BE2C (cell line): ENCODE measurements around the gene CREG1.

ENCODE experiments used
- DNase-seq: peaks from one replicate; pipeline ENCODE4 v3.0.0-alpha.2; 2020
- H3K27me3 ChIP-seq: fragments of 250-450 bp; sonication (Bioruptor Pico); 2 replicates; pipeline ENCODE4 v1.5.1; 2020; ENCODE audit warnings: mild to moderate bottlenecking
- H3K36me3 ChIP-seq: fragments of 250-450 bp; sonication (Bioruptor Pico); 2 replicates; pipeline ENCODE4 v1.5.1; 2020; ENCODE audit warnings: mild to moderate bottlenecking
- H3K4me1 ChIP-seq: fragments of 250-450 bp; sonication (Bioruptor Pico); 2 replicates; pipeline ENCODE4 v1.5.1; 2020
- H3K4me3 ChIP-seq: 2 replicates; pipeline ENCODE4 v1.5.1; 2011; ENCODE audit warnings: low read depth, low read length
- H3K9me3 ChIP-seq: fragments of 250-450 bp; sonication (Bioruptor Pico); 2 replicates; pipeline ENCODE4 v1.5.1; 2020
- CTCF ChIP-seq: IDR thresholded peaks from 2 replicates; pipeline ENCODE4 v1.5.1; 2012; ENCODE audit warnings: mild to moderate bottlenecking, low read depth, low read length

Gene CREG1

GRCh38 chr1:167518331-167518700, 35.2 kb downstream of the CREG1 start, which contains the start of gene CD247:
TSS of gene CD247 (minus strand) at chr1:167518529. CDS start at chr1:167518465, 64 bp downstream.
- DNase-seq = no peak
- H3K9me3 ChIP-seq = no peaks in the 10 kb centered on the region
- no peaks in the 10 kb centered on the region for H3K4me1 ChIP-seq
- H3K27me3 ChIP-seq = no peaks in the 10 kb centered on the region
- H3K4me3 ChIP-seq = no peak within 1 kb of the TSS
- no peaks in the 10 kb centered on the region for H3K36me3 ChIP-seq
- TF ChIP-seq CTCF = no peak

DNA sequence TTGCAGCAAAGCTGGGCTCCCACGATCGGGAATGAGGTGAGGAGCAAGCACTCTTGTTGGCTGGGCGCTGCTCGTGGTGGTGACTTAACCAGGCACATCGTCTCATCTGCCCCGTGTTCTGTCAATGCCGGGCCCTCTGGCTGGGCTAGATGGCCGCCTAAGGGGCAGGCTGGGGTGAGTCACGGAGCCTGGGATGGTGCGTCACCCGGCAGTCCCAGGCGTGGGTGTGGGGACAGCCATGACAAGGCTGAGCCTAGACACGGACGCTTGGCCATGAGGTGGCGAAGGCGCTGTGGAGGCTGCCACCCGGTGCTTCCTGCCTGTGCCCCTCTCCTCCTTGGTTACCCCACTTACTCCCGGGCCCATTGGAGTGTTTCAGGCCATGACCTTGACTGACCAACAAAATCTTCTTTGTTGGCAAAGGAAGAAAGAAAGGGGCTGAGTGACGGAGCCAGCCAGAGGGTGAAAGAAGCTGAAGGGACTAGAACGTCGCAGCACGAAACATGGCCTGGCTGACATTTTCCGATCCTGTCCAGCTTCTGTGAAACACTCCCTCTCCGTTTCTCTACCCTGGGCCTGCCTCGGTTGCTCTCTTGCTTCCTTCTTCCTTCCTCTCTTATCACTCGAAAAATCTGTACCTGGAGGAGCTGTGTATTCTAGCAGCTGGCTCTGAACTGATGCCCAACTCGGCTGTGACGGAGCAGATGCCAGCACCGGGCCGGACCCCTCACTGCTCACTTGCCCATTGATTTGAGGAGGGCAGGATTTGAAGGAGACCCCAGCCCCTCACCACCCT, 35.8 kb downstream of the CREG1 start:
- Histone ChIP-seq H3K4me1 (no peaks in the 10 kb centered on the region), H3K9me3 (no peaks in the 10 kb centered on the region), H3K27me3 (no peaks in the 10 kb centered on the region), H3K4me3 (no peak overlapping the region), H3K36me3 (no peaks in the 10 kb centered on the region)
- DNase-seq = peak; percentile 21
- TF ChIP-seq CTCF = no peak

- H3K27me3 ChIP-seq = no peaks in the 10 kb centered on the region
Measured at GRCh38 chr1:167516404-167517388, 36.9 kb downstream of the CREG1 start.

DNA sequence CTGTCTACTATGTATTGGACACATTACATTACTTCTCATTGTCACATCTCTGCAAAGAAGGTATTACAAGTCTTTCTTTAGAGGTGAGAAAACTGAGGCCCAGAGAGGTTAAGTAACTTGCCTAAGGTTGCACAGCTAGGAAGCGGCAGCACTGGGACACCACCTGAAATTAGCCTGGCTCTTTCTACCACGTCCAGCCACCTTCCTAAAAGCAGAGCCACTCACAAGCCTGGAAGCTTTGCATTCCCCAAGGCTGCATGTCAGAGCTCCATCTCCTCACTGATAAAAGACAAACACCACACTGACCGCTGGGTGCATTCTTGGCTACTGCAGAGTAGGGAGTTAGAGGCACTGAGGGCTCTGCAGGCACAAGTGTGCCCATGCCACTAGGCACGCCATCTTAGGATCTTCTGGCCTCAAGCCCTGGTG, 37.7 kb downstream of the CREG1 start:
- no peaks in the 10 kb centered on the region for H3K36me3 ChIP-seq
- H3K4me3 ChIP-seq = no peak overlapping the region
- no peaks in the 10 kb centered on the region for H3K27me3 ChIP-seq
- no peak for DNase-seq
- no peaks in the 10 kb centered on the region for H3K9me3 ChIP-seq
- H3K4me1 ChIP-seq = no peaks in the 10 kb centered on the region
- TF ChIP-seq CTCF = no peak

More at GRCh38 chr1:167516404-167517388, 36.9 kb downstream of the CREG1 start:
- H3K4me3 ChIP-seq = no peak overlapping the region
- H3K36me3 ChIP-seq = no peaks in the 10 kb centered on the region
- no peak for DNase-seq
- TF ChIP-seq CTCF = no peak
- H3K4me1 ChIP-seq = no peaks in the 10 kb centered on the region
- no peaks in the 10 kb centered on the region for H3K9me3 ChIP-seq

GRCh38 chr1:167515461-167515860, 38.1 kb downstream of the CREG1 start:
- H3K4me3 ChIP-seq = no peak overlapping the region
- no peaks in the 10 kb centered on the region for H3K27me3 ChIP-seq
- TF ChIP-seq CTCF = no peak
- H3K9me3 ChIP-seq = no peaks in the 10 kb centered on the region
- no peaks in the 10 kb centered on the region for H3K36me3 ChIP-seq
- no peaks in the 10 kb centered on the region for H3K4me1 ChIP-seq
- no peak for DNase-seq
